RWPE2 (cell line): ENCODE results near the gene PTPRM.

Source experiments
- ATAC-seq: fragments of 200-7000 bp; cut with Tn5 transposase; 3 replicates; pipeline ENCODE4 v1.9.1; 2021; ENCODE audit warnings: low read depth
- DNase-seq: peaks from one replicate; pipeline ENCODE4 v3.0.0-alpha.2; 2020; ENCODE audit warnings: low spot score
- H3K27ac ChIP-seq: fragments of 450-650 bp; 2 replicates; pipeline ENCODE4 v1.5.1; 2017; ENCODE audit warnings: mild to moderate bottlenecking; ENCODE audit not compliant: poor library complexity, severe bottlenecking
- H3K27me3 ChIP-seq: fragments of 250-450 bp; sonication (Bioruptor Pico); 2 replicates; pipeline ENCODE4 v1.5.1; 2021; ENCODE audit warnings: mild to moderate bottlenecking, moderate library complexity; ENCODE audit not compliant: insufficient read depth, poor library complexity, severe bottlenecking
- H3K36me3 ChIP-seq: fragments of 250-450 bp; sonication (Bioruptor Pico); 2 replicates; pipeline ENCODE4 v1.5.1; 2020; ENCODE audit warnings: low read depth, mild to moderate bottlenecking, moderate library complexity
- H3K4me1 ChIP-seq: fragments of 250-450 bp; sonication (Bioruptor Pico); 2 replicates; pipeline ENCODE4 v1.5.1; 2021; ENCODE audit warnings: mild to moderate bottlenecking, moderate library complexity; ENCODE audit not compliant: insufficient read depth, poor library complexity, severe bottlenecking
- H3K4me3 ChIP-seq: fragments of 250-450 bp; sonication (Bioruptor Pico); 2 replicates; pipeline ENCODE4 v1.5.1; 2021; ENCODE audit warnings: mild to moderate bottlenecking, moderate library complexity; ENCODE audit not compliant: severe bottlenecking
- H3K9me3 ChIP-seq: fragments of 250-450 bp; sonication (Bioruptor Pico); 2 replicates; pipeline ENCODE4 v1.5.1; 2021; ENCODE audit warnings: mild to moderate bottlenecking, moderate library complexity; ENCODE audit not compliant: severe bottlenecking
- TF ChIP-seq, protein P1 (sequence below): fragments of 450-650 bp; IDR thresholded peaks from one replicate; pipeline ENCODE4 v1.5.1; 2017; ENCODE audit warnings: mild to moderate bottlenecking, moderate library complexity; ENCODE audit not compliant: poor library complexity, severe bottlenecking

The PTPRM gene

DNA sequence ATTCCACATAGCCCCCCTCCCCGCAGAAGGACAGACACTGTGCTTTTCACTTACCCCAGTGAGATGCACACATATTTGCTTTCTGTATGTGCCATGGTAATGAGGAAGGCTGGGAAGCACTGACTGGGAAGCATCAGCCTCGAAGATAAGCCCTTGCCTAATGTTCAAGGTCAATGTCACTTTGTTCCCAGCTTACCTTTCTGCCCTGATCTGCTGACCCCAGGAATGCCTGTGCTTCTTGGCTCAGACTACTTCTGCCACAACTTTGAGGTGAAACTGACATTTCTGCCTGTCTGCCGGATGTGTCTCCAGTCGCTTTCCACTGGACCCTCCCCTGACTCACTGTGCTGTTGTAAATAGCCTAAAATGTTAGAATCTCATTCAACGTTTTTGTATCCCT is 183.8 kb downstream of the PTPRM start:
- Histone ChIP-seq H3K27ac (no peak overlapping the region), H3K9me3 (no peaks in the 10 kb centered on the region), H3K27me3 (no peaks in the 10 kb centered on the region), H3K4me3 (no peak overlapping the region), H3K36me3 (no peaks in the 10 kb centered on the region), H3K4me1 (no peaks in the 10 kb centered on the region)
- ATAC-seq, result no peak
- no peak for DNase-seq
- TF ChIP-seq, protein P1, sequence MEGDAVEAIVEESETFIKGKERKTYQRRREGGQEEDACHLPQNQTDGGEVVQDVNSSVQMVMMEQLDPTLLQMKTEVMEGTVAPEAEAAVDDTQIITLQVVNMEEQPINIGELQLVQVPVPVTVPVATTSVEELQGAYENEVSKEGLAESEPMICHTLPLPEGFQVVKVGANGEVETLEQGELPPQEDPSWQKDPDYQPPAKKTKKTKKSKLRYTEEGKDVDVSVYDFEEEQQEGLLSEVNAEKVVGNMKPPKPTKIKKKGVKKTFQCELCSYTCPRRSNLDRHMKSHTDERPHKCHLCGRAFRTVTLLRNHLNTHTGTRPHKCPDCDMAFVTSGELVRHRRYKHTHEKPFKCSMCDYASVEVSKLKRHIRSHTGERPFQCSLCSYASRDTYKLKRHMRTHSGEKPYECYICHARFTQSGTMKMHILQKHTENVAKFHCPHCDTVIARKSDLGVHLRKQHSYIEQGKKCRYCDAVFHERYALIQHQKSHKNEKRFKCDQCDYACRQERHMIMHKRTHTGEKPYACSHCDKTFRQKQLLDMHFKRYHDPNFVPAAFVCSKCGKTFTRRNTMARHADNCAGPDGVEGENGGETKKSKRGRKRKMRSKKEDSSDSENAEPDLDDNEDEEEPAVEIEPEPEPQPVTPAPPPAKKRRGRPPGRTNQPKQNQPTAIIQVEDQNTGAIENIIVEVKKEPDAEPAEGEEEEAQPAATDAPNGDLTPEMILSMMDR, result no peak

DNA sequence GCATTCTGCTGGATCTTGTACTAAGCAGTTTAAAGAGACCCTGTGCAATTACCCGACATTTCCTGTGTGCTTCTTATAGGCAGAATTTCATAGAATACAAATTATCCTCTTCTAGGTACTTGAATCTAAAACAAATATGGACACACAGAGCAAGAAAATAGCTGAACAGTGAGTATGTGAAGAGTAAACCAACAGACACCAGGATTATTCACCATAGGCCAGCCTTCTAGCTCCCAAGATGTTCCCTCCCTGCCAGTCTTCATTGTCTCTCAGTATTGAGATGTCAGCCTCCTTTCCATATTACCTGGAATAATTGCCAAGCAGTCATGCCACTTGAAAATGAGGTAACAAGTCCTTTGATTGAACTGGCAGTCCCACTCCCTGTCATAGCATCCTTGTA is 187.1 kb downstream of the PTPRM start:
- no peaks in the 10 kb centered on the region for H3K4me1 ChIP-seq
- DNase-seq (no peak), ATAC-seq (no peak)
- H3K9me3 ChIP-seq, result no peaks in the 10 kb centered on the region
- H3K36me3 ChIP-seq, result no peaks in the 10 kb centered on the region
- TF ChIP-seq, protein P1, result no peak
- no peaks in the 10 kb centered on the region for H3K27me3 ChIP-seq
- H3K27ac ChIP-seq, result no peak overlapping the region
- H3K4me3 ChIP-seq, result no peak overlapping the region

DNA sequence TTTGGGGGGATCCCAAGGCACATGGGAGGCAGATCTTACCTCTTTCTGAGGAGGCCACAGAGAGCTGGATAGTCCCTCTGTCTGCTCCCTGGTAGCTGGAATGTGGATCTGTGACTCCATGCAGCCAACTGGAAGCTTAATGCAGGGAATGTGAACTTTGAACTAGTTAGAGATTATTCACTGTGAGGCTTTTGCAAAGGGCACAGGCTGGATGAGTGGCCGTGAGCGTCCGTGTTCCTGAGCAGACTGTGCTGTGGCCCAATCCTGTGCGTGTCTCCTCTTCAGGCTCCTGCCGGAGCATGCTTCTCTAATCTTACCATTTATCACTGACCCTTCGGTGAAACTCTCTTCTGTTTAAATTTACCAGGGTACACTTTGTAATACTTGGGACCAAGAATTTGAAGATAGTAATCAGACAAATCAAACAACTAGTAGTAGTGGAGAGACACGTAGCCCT is 187.6 kb downstream of the PTPRM start:
- H3K27ac ChIP-seq, result no peak overlapping the region
- H3K4me3 ChIP-seq, result no peak overlapping the region
- no peaks in the 10 kb centered on the region for H3K27me3 ChIP-seq
- ATAC-seq (no peak), DNase-seq (no peak)
- H3K36me3 ChIP-seq, result no peaks in the 10 kb centered on the region
- no peaks in the 10 kb centered on the region for H3K9me3 ChIP-seq
- no peaks in the 10 kb centered on the region for H3K4me1 ChIP-seq
- TF ChIP-seq, protein P1, result no peak

DNA sequence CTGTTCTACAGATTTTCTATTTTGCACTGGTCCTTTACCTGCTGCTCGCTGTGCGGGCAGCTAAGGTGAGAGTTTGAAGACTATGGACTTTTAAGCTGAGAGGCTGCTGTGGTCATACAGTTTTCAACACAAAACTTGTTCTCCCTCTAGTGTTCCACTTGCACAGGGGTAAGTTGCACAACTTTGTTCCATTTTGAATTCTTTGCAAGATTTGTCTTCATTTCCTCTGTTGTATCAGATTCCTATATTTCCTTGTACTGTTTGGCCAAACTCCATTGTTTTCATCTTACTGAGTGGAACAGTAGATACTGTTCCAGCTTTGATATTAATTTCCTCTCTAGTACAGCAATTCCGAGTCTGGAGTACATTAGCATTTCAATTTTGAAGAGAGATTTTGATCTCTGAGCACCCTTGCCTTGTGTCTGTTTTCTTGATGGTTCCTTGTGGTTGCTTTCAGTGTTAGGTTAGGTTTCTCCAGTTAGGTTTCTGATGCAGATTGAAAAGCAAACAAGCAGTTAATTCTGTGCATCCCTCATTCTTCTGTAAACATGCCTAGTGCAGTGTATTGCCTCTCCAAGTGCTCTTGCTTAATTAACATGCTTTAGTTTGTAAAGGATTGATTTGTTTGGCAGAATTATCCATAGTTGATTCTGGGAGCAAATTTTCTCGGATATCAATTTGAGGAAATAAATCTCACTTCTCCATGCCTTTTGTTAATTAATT is 188.8 kb downstream of the PTPRM start:
- Histone ChIP-seq H3K36me3 (no peaks in the 10 kb centered on the region), H3K4me3 (no peak overlapping the region), H3K9me3 (no peaks in the 10 kb centered on the region), H3K27ac (no peak overlapping the region), H3K4me1 (no peaks in the 10 kb centered on the region), H3K27me3 (no peaks in the 10 kb centered on the region)
- TF ChIP-seq, protein P1, result no peak
- ATAC-seq (no peak), DNase-seq (no peak)

DNA sequence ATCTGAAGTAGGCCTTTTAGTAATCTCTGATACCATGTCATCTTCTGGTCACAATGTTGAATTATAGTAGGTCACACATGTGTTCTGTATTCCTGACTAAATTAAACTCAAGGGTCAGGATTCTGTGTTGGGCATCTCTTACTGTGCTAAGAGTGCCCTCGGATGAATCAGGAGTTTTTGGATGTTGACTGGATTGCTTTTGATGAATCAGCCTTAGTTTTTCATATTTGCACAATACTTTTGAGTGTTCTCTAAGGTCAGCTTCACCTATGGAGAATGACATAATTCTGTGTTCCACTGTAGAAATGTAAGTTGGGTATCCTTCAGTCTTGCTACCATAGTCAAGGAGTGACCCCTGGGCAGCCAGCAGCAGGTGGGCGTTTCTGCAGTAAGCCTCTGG is 190.1 kb downstream of the PTPRM start:
- Histone ChIP-seq H3K27me3 (no peaks in the 10 kb centered on the region), H3K27ac (no peak overlapping the region), H3K9me3 (no peaks in the 10 kb centered on the region), H3K4me1 (no peaks in the 10 kb centered on the region), H3K36me3 (no peaks in the 10 kb centered on the region), H3K4me3 (no peak overlapping the region)
- TF ChIP-seq, protein P1, result no peak
- ATAC-seq (peak; percentile 60; the same call in 2 of the 3 replicates), DNase-seq (no peak)
